Left lung (tissue), 14 donors: ENCODE results near the gene WASHC1. TPM values are rescaled to one million over a fixed set of nuclear protein-coding genes. Genes with fewer than 3 reads are reported as not detected.
"Not testable (repeated sequence)": the region's sequence is repeated elsewhere in the genome, so short reads cannot be mapped to it uniquely, and the experiment has no call there.

Experiments
- ATAC-seq: fragments of 200-7000 bp; cut with Tn5 transposase; one replicate; pipeline ENCODE4 v1.9.1; 2020; ENCODE audit warnings: moderate library complexity
- DNase-seq, 4 donors: peaks; one replicate each; pipeline ENCODE4 v3.0.0-alpha.2; 2013 to 2020
- H3K27ac ChIP-seq, 2 donors: fragments of 200-600 bp; sonication (generic) in 1 of 2; one replicate each; pipeline versions ENCODE4 v1.5.0 to v1.8.0; 2020 to 2021
- H3K27me3 ChIP-seq, 2 donors: fragments of 200-600 bp; sonication (generic) in 1 of 2; one replicate each; pipeline versions ENCODE4 v1.5.0 to v1.8.0; 2020 to 2021
- H3K36me3 ChIP-seq, 2 donors: fragments of 200-600 bp; sonication (generic) in 1 of 2; one replicate each; pipeline versions ENCODE4 v1.5.0 to v1.8.0; 2020 to 2021
- H3K4me1 ChIP-seq, 2 donors: fragments of 200-600 bp; one replicate each; pipeline ENCODE4 v1.8.0; 2021
- H3K4me3 ChIP-seq, 2 donors: fragments of 200-600 bp; sonication (generic) in 1 of 2; one replicate each; pipeline versions ENCODE4 v1.5.0 to v1.8.0; 2020 to 2021; ENCODE audit warnings: mild to moderate bottlenecking in 1 of 2
- H3K9me3 ChIP-seq, 2 donors: fragments of 200-600 bp; sonication (generic) in 1 of 2; one replicate each; pipeline versions ENCODE4 v1.5.0 to v1.8.0; 2020 to 2021
- intact Hi-C, 2 donors: fragments of 100-400 bp; cut with DNase I; formaldehyde crosslinking; loops; one replicate each; pipeline versions ENCODE4 v1.11.2 to v1.14.2; 2022
- long read RNA-seq, 12 donors: library from polyadenylated mRNA in 2 of 12; unstranded in 2 of 12; transcript quantifications; one replicate each; pipeline ENCODE4 v2.0.0 and lab custom pipeline, GENCODE V29; 2019 to 2026
- polyA plus RNA-seq, 6 donors: library from polyadenylated mRNA; unstranded; fragments of 120-200 nt; gene quantifications; one replicate each; pipeline ENCODE4 v1.2.1, GENCODE V29; 2013; ENCODE audit not compliant: insufficient read length in 6 of 6
- total RNA-seq, 2 donors: library from RNA; stranded (reverse); fragmentation: NEBNext Ultra II Directional; extraction: Animal tissue kit (Norgen Biotek cat#: 25700); gene quantifications; one replicate each; pipeline ENCODE4 v1.2.1, GENCODE V29; 2021
- donor health status: DM: no; HTN: yes; CAD: no.
- donor health status: DM: no; HTN: no; CAD: no.

The WASHC1 gene
- total RNA-seq (10 to 100 TPM; 10.5 to 10.9 TPM), polyA plus RNA-seq (10 to 100 TPM; 12.0 to 36.0 (median 22.4) TPM)
- long read RNA-seq, donor 1: 0 reads
- long read RNA-seq, donor 2, partial matches to known transcripts: 12 of 12 reads
- long read RNA-seq, donor 2, other reads (novel, unspliced or antisense): 0 of 12 reads
- long read RNA-seq, donor 3: 0 reads
- long read RNA-seq, donor 4, partial matches to known transcripts: 1 of 4 reads
- long read RNA-seq, donor 4, other reads (novel, unspliced or antisense): 3 of 4 reads
- long read RNA-seq, donor 5, partial matches to known transcripts: 10 of 10 reads
- long read RNA-seq, donor 5, other reads (novel, unspliced or antisense): 0 of 10 reads
- long read RNA-seq, donor 6: 0 reads
- long read RNA-seq, donor 7: 0 reads
- long read RNA-seq, donor 8, partial matches to known transcripts: 12 of 12 reads
- long read RNA-seq, donor 8, other reads (novel, unspliced or antisense): 0 of 12 reads
- long read RNA-seq, donor 9: 0 reads
- long read RNA-seq, donor 10: 0 reads
- long read RNA-seq, donor 11: 0 reads
- long read RNA-seq, donor 12: 0 reads

GRCh38 chr9:29356-29755, at the start of gene WASHC1:
TSS of gene WASHC1 (minus strand) at chr9:29456. CDS start at chr9:24999, 4,457 bp downstream.
- H3K27me3 ChIP-seq, H3K9me3 ChIP-seq, intact Hi-C loops, ATAC-seq, DNase-seq, H3K4me1 ChIP-seq, H3K36me3 ChIP-seq, H3K27ac ChIP-seq: not testable (repeated sequence)
- peak within 1 kb of the TSS in 1 of 2 donors; percentile 37 for H3K4me3 ChIP-seq

DNA sequence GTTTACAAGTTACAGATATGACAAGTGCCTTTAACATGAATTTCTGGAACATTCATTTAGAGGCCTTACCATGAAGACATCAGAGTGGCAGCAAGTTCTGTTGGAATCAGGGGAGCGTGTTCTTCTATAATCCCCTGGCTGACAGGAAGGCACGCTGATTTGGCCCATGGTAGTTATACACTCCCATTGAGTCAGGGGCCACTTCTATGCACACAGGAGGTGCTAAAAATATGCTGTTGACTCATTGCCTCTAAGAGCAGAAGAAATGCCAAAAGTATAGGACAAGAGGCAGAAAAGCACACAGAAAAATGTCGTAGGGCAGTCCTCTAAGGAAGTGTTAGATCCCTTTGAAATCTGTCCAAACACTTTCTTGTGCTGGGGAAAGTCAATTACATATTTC, 49.1 kb upstream of the WASHC1 start:
- DNase-seq, H3K4me3 ChIP-seq, intact Hi-C loops, H3K9me3 ChIP-seq, H3K27me3 ChIP-seq, H3K27ac ChIP-seq, H3K36me3 ChIP-seq, H3K4me1 ChIP-seq: not testable (repeated sequence)
- ATAC-seq: peak; percentile 37

DNA sequence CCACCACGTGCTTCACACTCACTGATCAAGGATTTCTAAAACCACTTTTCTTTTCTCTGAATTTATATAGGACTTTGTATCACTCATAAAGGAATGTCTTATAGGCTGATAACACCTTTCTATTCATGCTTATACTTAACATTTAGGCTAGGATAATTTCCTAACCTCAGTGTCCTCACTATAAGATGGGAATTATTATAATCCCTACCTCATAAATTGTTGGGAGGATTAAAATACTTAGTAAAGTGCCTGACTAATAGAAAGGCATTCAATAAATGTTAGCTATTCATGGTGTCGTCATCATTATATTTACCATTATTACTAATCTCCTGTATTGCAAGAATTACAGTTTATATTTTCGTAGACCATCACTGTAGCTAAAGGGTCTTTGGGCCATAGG, 47.1 kb upstream of the WASHC1 start:
- H3K27ac ChIP-seq, H3K4me3 ChIP-seq, H3K9me3 ChIP-seq, ATAC-seq, DNase-seq, H3K36me3 ChIP-seq, H3K4me1 ChIP-seq, intact Hi-C loops: not testable (repeated sequence)
- peaks cover 0 to 13% of the 10 kb centered on the region in 2 donors for H3K27me3 ChIP-seq

DNA sequence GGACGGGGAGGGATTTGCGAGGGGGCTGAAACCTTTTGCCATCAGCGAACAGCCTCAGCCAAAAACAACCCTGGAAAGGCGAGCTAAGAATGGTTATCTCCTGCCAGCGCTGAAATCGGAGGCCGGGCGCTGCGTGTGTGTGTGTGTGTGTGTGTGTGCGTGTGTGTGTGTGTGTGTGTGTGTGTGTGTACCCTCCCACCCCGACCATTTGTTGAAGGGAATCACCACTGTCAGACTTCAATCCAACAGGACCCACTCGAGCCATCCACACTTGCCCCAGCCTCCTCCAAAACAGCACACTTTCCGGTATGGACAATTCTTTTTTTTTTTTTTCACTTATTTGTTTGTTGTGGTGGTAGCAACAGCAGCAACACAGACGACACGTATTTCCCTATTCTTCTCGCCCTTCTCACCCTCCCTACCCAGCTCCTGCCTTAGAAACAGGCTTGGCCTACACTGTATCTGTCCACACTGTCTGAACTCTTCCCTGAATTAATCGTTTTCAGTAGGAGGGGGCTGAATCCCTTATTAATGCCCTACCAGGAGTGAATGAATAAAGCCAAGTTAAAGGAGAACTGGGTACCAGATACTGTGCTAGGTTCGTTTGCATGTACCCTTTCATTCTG, 44.8 kb upstream of the WASHC1 start:
- Histone ChIP-seq H3K4me3 (peak overlapping the region; percentile 22 to 34), H3K27me3 (peaks cover 0 to 13% of the 10 kb centered on the region in 2 donors)
- H3K4me1 ChIP-seq, DNase-seq, intact Hi-C loops, H3K9me3 ChIP-seq, H3K36me3 ChIP-seq, H3K27ac ChIP-seq: not testable (repeated sequence)
- ATAC-seq: peak; percentile 52

- ATAC-seq (peak; percentile 70), DNase-seq (peak; percentile 14 to 78 (median 24))
- H3K9me3 ChIP-seq, H3K36me3 ChIP-seq, intact Hi-C loops, H3K4me1 ChIP-seq: not testable (repeated sequence)
- Histone ChIP-seq H3K27ac (peak overlapping the region in 1 of 2 donors; percentile 13), H3K27me3 (peaks cover 0 to 13% of the 10 kb centered on the region in 2 donors), H3K4me3 (peak overlapping the region; percentile 29 to 34)
These were observed 44.0 kb upstream of the WASHC1 start for GRCh38 chr9:73076-73899.

DNA sequence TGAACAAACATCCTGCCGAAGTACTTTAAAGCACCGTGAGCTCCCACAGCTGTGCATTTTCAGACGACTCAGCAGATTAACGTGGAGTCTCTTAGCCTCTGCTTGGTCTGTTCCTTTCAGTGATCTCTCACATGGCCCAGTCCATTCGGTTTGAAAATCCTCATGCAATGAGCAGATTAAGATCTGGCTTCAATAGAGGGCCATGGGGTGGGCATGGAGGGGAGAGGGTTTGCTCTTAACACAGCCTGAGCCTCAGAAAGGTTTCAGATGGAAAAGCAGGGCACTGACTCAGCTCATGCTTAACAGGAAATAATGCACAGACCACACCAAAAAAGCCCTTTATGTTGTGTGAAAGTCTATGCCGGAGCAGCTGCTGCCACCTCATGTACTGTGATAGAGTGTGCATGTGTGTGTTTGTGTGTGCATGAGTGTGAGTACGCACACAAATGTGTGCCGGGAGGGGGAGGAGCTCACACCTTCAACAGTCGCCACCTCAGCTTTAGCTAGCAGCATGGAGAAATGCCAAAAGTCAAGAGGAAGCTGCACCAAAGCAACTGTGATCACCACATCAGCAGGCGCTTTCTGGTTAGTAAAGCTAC, 33.9 kb upstream of the WASHC1 start:
- peak; percentile 82 for ATAC-seq
- H3K4me3 ChIP-seq, H3K27me3 ChIP-seq, intact Hi-C loops, DNase-seq, H3K9me3 ChIP-seq, H3K4me1 ChIP-seq, H3K27ac ChIP-seq, H3K36me3 ChIP-seq: not testable (repeated sequence)

DNA sequence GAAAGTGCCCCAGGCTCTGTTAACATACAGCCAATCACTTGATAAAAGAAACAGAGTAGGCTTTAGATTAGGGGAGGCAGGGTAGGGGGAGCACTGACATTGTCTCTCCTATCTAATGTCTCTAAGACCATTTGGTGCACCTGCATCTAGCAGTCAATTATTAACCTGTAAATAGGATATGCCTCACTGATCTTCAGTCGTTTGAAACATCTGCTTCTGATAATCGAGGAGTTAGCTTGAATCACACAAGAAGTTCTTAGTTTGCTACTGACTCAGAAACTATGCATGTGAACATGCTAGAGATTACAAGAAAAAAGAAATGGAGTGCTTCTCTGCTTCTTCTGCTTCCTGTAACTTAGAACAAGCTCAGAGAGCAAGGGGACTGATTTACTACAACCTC, 23.4 kb upstream of the WASHC1 start:
- H3K36me3 ChIP-seq, H3K4me3 ChIP-seq, DNase-seq, ATAC-seq, intact Hi-C loops, H3K9me3 ChIP-seq, H3K27me3 ChIP-seq, H3K27ac ChIP-seq, H3K4me1 ChIP-seq: not testable (repeated sequence)

DNA sequence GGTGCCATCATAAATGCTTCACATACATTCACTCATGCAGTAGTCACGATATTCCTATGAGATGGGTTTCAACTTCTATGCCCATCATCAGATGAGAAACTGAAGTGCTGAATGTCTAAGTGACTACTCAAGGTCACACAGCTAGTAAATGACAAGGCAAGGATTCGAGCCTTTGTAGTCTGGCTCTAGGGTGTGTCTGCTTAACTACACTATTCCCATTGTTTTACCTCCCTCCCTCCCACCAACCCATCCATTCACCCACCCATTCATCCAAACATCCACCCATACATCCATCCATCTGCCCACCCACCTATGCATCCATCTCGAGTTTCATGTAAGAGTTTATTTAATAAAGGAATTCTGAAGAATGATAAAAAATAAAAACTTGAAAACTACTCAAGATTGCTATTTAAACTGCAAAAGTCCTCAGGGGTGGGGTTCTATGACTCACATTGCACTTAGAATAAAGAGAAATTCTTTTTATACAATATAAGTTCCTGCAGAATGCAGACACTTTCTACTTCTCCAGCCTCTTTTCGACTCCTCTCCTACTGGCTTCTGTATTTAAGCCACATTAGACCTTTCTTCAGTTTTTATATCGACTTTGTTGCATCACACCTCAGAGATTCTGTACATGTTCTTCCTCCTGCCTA, 19.1 kb upstream of the WASHC1 start:
- H3K4me1 ChIP-seq, H3K9me3 ChIP-seq, H3K27me3 ChIP-seq, H3K27ac ChIP-seq, H3K4me3 ChIP-seq, ATAC-seq, DNase-seq, intact Hi-C loops, H3K36me3 ChIP-seq: not testable (repeated sequence)

GRCh38 chr9:46639-47271, 17.5 kb upstream of the WASHC1 start:
- H3K27ac ChIP-seq, H3K36me3 ChIP-seq, H3K4me1 ChIP-seq, ATAC-seq, H3K27me3 ChIP-seq, H3K4me3 ChIP-seq, DNase-seq, H3K9me3 ChIP-seq, intact Hi-C loops: not testable (repeated sequence)

- H3K27ac ChIP-seq, DNase-seq, H3K27me3 ChIP-seq, H3K4me3 ChIP-seq, ATAC-seq, H3K36me3 ChIP-seq, H3K9me3 ChIP-seq, H3K4me1 ChIP-seq, intact Hi-C loops: not testable (repeated sequence)
These were observed 16.9 kb upstream of the WASHC1 start for GRCh38 chr9:46164-46563.

- H3K36me3 ChIP-seq, H3K27me3 ChIP-seq, ATAC-seq, H3K4me3 ChIP-seq, H3K4me1 ChIP-seq, H3K9me3 ChIP-seq, H3K27ac ChIP-seq, DNase-seq, intact Hi-C loops: not testable (repeated sequence)
These were observed 16.1 kb upstream of the WASHC1 start for GRCh38 chr9:45180-45878.
